Measurements from ENCODE around the gene MYCBPAP.

Gene MYCBPAP

DNA sequence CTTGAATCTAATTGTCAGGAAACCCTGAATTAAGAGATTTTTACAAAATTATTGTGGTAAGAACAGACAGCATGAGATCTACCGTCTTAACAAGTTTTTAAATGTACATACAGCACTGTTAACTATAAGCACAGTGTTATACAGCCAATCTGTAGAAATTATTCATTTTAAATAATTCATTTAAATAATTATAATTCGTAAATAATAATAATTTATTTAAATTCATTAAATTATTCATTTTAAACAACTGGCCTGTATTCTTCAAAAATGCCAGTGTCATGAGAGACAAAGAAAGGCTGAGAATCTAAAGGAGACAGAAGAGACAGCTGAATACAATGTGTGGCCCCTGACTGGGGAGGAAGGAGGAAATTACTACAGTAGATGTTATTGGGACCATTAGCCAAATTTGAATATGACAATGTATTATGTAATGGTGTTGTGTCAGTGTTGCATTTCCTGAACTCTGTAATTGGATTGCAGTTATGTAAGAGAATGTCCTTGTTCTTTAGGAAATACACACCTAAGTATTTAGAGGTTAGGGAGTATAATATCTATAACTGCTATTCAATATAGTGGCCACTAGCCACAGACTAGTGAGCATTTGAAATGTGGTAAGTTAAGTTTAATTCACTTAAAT is 27.3 kb upstream of the MYCBPAP start:
- CTCF ChIA-PET: interaction anchor here (1.0 to 6.8 kb wide), 9 partner anchors 8 to 216 kb away, joined by 3 to 70 read pairs (median 4); no protein-coding TSS in a partner anchor
- DNase-seq (ENCODE audit: extremely low spot score): no peak
- POLR2A ChIA-PET: no interaction called here
- no peak for TF ChIP-seq CTCF (IDR thresholded peaks at IDR 0.05; ENCODE audit: control extremely low read depth, extremely low read depth, low read depth, missing control alignments)

GRCh38 chr17:50481648-50482047 is 26.6 kb upstream of the MYCBPAP start:
- no peak for TF ChIP-seq CTCF (IDR thresholded peaks at IDR 0.05; ENCODE audit: control extremely low read depth, extremely low read depth, low read depth, missing control alignments)
- ChIA-PET CTCF (interaction anchor here (0.7 to 6.8 kb wide), 20 partner anchors 8 to 216 kb away, joined by 3 to 70 read pairs (median 4); partner anchors contain the start of genes CACNA1G and LRRC59), POLR2A (no interaction called here)
- DNase-seq (ENCODE audit: extremely low spot score): no peak

GRCh38 chr17:50482110-50482509 is 26.1 kb upstream of the MYCBPAP start:
- ChIA-PET CTCF (interaction anchor here (0.7 to 6.8 kb wide), 21 partner anchors 9 to 215 kb away, joined by 3 to 70 read pairs (median 4); partner anchors contain the start of genes CACNA1G and LRRC59), POLR2A (no interaction called here)
- TF ChIP-seq CTCF (IDR thresholded peaks at IDR 0.05; ENCODE audit: control extremely low read depth, extremely low read depth, low read depth, missing control alignments): no peak
- no peak for DNase-seq (ENCODE audit: extremely low spot score)

- ChIA-PET CTCF (interaction anchor here (0.6 to 6.8 kb wide), 21 partner anchors 10 to 215 kb away, joined by 3 to 70 read pairs (median 4); partner anchors contain the start of genes CACNA1G and LRRC59), POLR2A (interaction anchor here (0.7 kb wide), 1 partner anchor 248 kb away, joined by 4 read pairs; no protein-coding TSS in a partner anchor)
- TF ChIP-seq CTCF (IDR thresholded peaks at IDR 0.05; ENCODE audit: control extremely low read depth, extremely low read depth, low read depth, missing control alignments): peak; percentile 95
- peak; percentile 82 for DNase-seq (ENCODE audit: extremely low spot score)
These were observed 25.7 kb upstream of the MYCBPAP start for GRCh38 chr17:50482516-50482915.

DNA sequence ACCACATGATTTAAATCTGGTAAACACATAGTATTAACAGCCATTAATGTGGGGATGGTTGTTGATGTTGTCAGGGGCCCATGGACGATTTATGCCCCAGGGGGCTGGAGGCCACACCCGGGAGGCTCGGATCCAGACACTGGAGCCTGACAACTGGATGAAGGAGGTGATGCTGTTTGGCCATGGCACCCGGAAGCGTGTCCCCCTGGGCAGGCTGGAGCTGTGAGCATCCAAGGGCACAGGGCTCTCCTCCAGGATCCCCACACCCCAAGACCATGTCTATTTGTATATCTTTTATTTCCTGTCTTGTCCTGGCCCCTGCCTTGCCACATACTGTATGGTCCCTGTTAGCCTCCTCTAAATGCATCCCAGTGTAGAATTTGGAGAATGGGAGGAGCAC is 25.0 kb upstream of the MYCBPAP start:
- ChIA-PET POLR2A (interaction anchor here (1.1 kb wide), 1 partner anchor 236 kb away, joined by 4 read pairs; the partner anchor contains the start of gene LUC7L3), CTCF (interaction anchor here (0.6 to 6.8 kb wide), 14 partner anchors 10 to 389 kb away, joined by 3 to 70 read pairs (median 6); partner anchors contain the start of gene LRRC59)
- TF ChIP-seq CTCF (IDR thresholded peaks at IDR 0.05; ENCODE audit: control extremely low read depth, extremely low read depth, low read depth, missing control alignments): no peak
- DNase-seq (ENCODE audit: extremely low spot score): no peak

- CTCF ChIA-PET: interaction anchor here (1.0 to 6.8 kb wide), 11 partner anchors 9 to 162 kb away, joined by 3 to 70 read pairs (median 5); partner anchors contain the start of gene LRRC59
- no peak for DNase-seq (ENCODE audit: extremely low spot score)
- POLR2A ChIA-PET: no interaction called here
- no peak for TF ChIP-seq CTCF (IDR thresholded peaks at IDR 0.05; ENCODE audit: control extremely low read depth, extremely low read depth, low read depth, missing control alignments)
These were observed 23.7 kb upstream of the MYCBPAP start for GRCh38 chr17:50484386-50485155.

Data from GM10248 (cell line).